HG03108 (cell line): ENCODE results near the gene PRDM13.
"Not testable (repeated sequence)": the region's sequence is repeated elsewhere in the genome, so short reads cannot be mapped to it uniquely, and the experiment has no call there.

Source experiments
- ATAC-seq: cut with Tn5 transposase; IDR thresholded peaks from one replicate; pipeline ENCODE4 v1.9.1; 2021; ENCODE audit warnings: moderate library complexity; ENCODE audit not compliant: unreplicated experiment

PRDM13 gene

DNA sequence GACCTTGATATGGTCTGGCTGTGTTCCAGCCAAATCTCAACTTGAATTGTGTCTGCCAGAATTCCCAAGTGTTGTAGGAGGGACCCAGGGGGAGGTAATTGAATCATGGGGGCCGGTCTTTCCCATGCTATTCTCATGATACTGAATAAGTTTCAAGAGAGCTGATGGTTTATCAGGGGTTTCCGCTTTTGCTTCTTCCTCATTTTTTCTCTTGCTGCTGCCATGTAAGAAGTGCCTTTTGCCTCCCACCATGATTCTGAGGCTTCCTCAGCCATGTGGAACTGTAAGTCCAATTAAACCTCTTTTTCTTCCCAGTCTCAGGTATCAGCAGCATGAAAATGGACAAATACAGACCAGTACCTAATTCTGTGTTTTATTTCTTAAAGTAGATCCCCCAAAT is 15.4 kb downstream of the PRDM13 start:
- ATAC-seq: not testable (repeated sequence)

DNA sequence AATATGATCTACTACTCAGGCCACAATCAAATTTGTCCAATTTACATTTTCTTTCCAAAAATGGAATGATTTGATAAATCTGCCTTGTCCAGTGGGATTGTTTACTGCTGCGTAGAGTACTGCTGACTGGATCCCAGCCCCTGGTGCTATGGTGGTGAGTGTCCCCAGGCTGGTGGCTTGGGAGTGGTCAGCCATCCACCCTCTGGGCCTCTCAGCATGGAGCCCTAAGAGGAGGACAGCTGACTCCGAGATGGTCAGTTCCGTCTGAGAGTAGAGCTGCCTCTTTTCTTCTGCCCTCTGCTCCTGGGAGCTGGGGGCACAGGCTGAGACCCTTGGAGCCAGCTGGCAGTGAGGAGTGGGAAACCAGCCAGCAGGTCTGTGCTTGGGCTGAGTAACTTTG is 22.7 kb downstream of the PRDM13 start:
- no peak for ATAC-seq

DNA sequence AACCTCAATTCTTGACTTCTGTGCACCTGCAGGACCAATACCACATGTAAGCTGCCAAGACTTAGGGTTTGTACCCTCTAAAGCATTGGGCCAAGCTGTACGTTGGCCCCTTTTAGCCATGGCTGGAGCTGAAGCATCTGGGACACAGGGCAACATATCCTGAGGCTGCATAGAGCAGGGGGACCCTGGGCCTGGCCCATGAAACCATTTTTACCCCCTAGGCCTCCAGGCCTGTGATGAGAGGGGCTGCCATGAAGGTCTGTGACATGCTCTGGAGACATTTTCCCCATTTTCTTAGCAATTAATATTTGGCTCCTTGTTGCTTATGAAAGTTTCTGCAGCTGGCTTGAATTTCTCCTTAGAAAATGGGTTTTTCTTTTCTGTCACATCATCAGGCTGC is 31.0 kb downstream of the PRDM13 start:
- ATAC-seq: no peak

- ATAC-seq: not testable (repeated sequence)
Observed at GRCh38 chr6:99638358-99638757, 31.7 kb downstream of the PRDM13 start.

DNA sequence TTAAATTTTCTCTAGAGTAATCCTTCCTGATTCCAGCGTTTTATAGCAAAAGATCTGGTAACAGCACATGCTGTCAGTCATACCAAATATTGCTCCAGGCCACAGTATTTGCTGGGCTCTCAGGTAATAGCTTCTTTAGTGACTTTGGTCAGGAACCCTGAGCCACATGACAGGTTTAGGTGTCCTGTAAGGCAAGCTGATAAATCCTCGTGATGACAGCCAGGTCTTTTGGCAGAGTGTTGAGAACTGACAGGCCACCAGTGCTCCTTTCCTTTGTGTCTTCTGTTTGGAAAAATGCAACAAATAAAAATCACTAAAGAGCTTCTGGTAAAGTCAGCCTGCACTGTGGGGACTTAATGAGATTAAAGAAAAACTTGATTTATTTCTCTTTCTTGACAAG is 34.6 kb downstream of the PRDM13 start:
- no peak for ATAC-seq

GRCh38 chr6:99645986-99646385 is 39.4 kb downstream of the PRDM13 start:
- no peak for ATAC-seq

GRCh38 chr6:99650091-99650571 is 43.5 kb downstream of the PRDM13 start:
- not testable (repeated sequence) for ATAC-seq

DNA sequence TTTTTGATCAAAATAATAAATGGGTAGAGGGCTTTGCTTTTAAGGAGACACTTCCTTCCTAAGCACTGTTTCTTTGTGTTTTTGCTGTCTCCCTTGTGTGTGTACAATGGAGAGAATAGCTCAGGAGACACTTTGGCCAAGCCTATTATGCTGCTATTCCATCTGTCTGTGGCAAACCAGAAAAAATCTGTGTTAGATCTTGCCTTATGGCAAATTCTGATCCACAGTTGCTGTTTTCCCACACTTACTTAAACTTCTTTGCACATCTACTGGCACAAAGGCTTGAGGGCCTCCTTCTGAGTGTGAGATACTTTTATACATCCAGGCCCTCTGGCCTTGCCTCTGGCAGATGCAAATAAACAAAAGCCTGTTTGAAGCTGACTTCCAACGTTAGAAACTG is 53.6 kb downstream of the PRDM13 start:
- ATAC-seq: no peak

GRCh38 chr6:99661870-99662269 is 55.2 kb downstream of the PRDM13 start:
- no peak for ATAC-seq

DNA sequence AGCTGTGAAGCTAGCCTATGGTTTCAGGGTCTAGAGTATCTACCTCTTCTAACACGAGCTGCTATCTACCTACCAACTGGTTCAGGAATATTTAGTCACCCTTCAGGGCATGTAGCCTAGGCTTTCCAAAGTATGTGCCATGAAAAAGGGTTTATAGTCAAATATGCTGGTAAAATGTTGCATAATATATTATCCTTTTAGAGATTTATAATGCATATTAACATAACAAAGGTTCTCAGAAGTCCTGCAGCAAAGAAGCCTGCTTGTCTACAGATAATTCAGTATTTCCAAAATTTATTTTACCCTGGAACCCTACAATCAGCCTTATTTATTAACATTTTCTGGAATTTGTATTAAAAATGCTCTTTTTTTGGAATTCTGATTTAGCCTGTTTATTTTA is 56.0 kb downstream of the PRDM13 start:
- no peak for ATAC-seq
